Keratinocyte (primary cell): ENCODE results near the gene SYNE2. TPM values are rescaled to one million over a fixed set of nuclear protein-coding genes. Genes with fewer than 3 reads are reported as not detected.

Source experiments
- DNase-seq: peaks from one replicate; pipeline ENCODE4 v3.0.0-alpha.2; 2011; ENCODE audit warnings: low read depth, missing footprints, low spot score
- FAIRE-seq: peaks from 2 replicates; lab custom pipeline; 2011; peaks lifted over from hg19 to GRCh38; lab: Jason Lieb, UNC
- H2AFZ ChIP-seq: 2 replicates; pipeline ENCODE4 v1.6.0; 2012; ENCODE audit warnings: low read length, control low read depth, inconsistent platforms; ENCODE audit not compliant: control insufficient read depth
- H3K27ac ChIP-seq: 2 replicates; pipeline ENCODE4 v1.5.1; 2011; ENCODE audit warnings: low read length; ENCODE audit not compliant: control insufficient read depth, insufficient read depth
- H3K27me3 ChIP-seq: 3 replicates; pipeline ENCODE4 v1.6.0; 2011; ENCODE audit warnings: low read length; ENCODE audit not compliant: control insufficient read depth, insufficient read depth; ENCODE audit errors: extremely low read depth
- H3K36me3 ChIP-seq, 2 experiments: 2 replicates in 1 of 2; 3 replicates in 1 of 2; pipeline ENCODE4 v1.5.1; 2011; ENCODE audit warnings: low read length in 2 of 2, mild to moderate bottlenecking in 1 of 2; ENCODE audit not compliant: control insufficient read depth in 2 of 2, insufficient read depth in 2 of 2; ENCODE audit errors: extremely low read depth in 1 of 2
- H3K4me1 ChIP-seq: 3 replicates; pipeline ENCODE4 v1.5.1; 2011; ENCODE audit warnings: low read length; ENCODE audit not compliant: control insufficient read depth, insufficient read depth; ENCODE audit errors: extremely low read depth
- H3K4me2 ChIP-seq: 3 replicates; pipeline ENCODE4 v1.6.0; 2011; ENCODE audit warnings: low read depth, low read length; ENCODE audit not compliant: control insufficient read depth, insufficient read depth; ENCODE audit errors: extremely low read depth
- H3K4me3 ChIP-seq, 3 experiments: fragments of 200-600 bp in 1 of 3; sonication (generic) in 1 of 3; 2 replicates in 2 of 3; 3 replicates in 1 of 3; pipeline ENCODE4 v1.5.1; 2011 to 2016; ENCODE audit warnings: low read length in 3 of 3, mild to moderate bottlenecking in 3 of 3, control low read depth in 2 of 3, inconsistent platforms in 1 of 3, low read depth in 1 of 3, mixed read lengths in 1 of 3, mixed run types in 1 of 3, moderate library complexity in 1 of 3; ENCODE audit not compliant: control insufficient read depth in 2 of 3, insufficient read depth in 2 of 3; ENCODE audit errors: extremely low read depth in 1 of 3
- H3K79me2 ChIP-seq: 2 replicates; pipeline ENCODE4 v1.6.0; 2012; ENCODE audit warnings: low read length; ENCODE audit not compliant: control insufficient read depth, insufficient read depth
- H3K9ac ChIP-seq: 3 replicates; pipeline ENCODE4 v1.6.0; 2011; ENCODE audit warnings: low read length; ENCODE audit not compliant: control insufficient read depth, insufficient read depth; ENCODE audit errors: extremely low read depth
- H3K9me1 ChIP-seq: 3 replicates; pipeline ENCODE4 v1.6.0; 2011; ENCODE audit warnings: low read length; ENCODE audit not compliant: control insufficient read depth, insufficient read depth; ENCODE audit errors: extremely low read depth
- H3K9me3 ChIP-seq: 2 replicates; pipeline ENCODE4 v1.5.1; 2012; ENCODE audit warnings: low read depth, low read length; ENCODE audit not compliant: control insufficient read depth
- H4K20me1 ChIP-seq: 3 replicates; pipeline ENCODE4 v1.6.0; 2011; ENCODE audit warnings: low read length; ENCODE audit not compliant: control insufficient read depth, insufficient read depth; ENCODE audit errors: extremely low read depth
- CTCF ChIP-seq, 3 experiments: IDR thresholded peaks in 1 of 3; conservative IDR thresholded peaks in 1 of 3; optimal IDR thresholded peaks in 1 of 3; 2 replicates in 2 of 3; 3 replicates in 1 of 3; pipeline versions ENCODE3 to v1.5.1; 2011; ENCODE audit warnings: low read length in 3 of 3, mild to moderate bottlenecking in 3 of 3, moderate library complexity in 2 of 3, control low read depth in 1 of 3, inconsistent platforms in 1 of 3; ENCODE audit not compliant: insufficient read depth in 2 of 3; ENCODE audit errors: extremely low read depth in 1 of 3
- EZH2 ChIP-seq: IDR thresholded peaks from one replicate; pipeline ENCODE4 v1.6.1; 2012; ENCODE audit warnings: inconsistent platforms, mild to moderate bottlenecking, low read length, moderate library complexity
- dilution Hi-C: fragments of 300-500 bp; cut with MboI; formaldehyde crosslinking; loops from one replicate; pipeline ENCODE4 v1.7.0; 2020; ENCODE audit warnings: low sequenced_read_pairs; ENCODE audit not compliant: extremely low pct_ligation_motif_present
- polyA plus RNA-seq, 5 experiments: library from polyadenylated mRNA; depleted of rRNA in 3 of 5; stranded (reverse) in 3 of 5; stranded (forward) in 1 of 5; unstranded in 1 of 5; fragments of >200 nt; gene quantifications; 1 replicate in 1 of 5; 2 replicates in 3 of 5; 3 replicates in 1 of 5; pipeline versions ENCODE4 v1.2.1 to v1.2.3, GENCODE V29; 2011 to 2012; ENCODE audit warnings: missing spikeins in 2 of 5, low read depth in 1 of 5, low replicate concordance in 1 of 5

Gene SYNE2
- polyA plus RNA-seq, 1 donor (not counting 4 experiments of a cell fraction or from before 2014, with no cell fraction given): 9.9 TPM

- Histone ChIP-seq H3K36me3 (peaks cover 0 to 2% of the 10 kb centered on the region in 2 experiments), H3K4me2 (no peak overlapping the region), H3K79me2 (no peaks in the 10 kb centered on the region), H3K9me1 (no peaks in the 10 kb centered on the region), H3K4me3 (no peak overlapping the region), H2AFZ (no peak overlapping the region), H3K27me3 (no peaks in the 10 kb centered on the region), H3K4me1 (peaks cover 18% of the 10 kb centered on the region), H4K20me1 (no peaks in the 10 kb centered on the region), H3K27ac (no peak overlapping the region), H3K9me3 (no peaks in the 10 kb centered on the region), H3K9ac (no peak overlapping the region)
- FAIRE-seq (no peak), DNase-seq (no peak)
- dilution Hi-C loops: no loop called here
- no peak for TF ChIP-seq CTCF (optimal IDR thresholded peaks at IDR 0.05 in 1 of 3, IDR thresholded peaks at IDR 0.05 in 1 of 3, conservative IDR thresholded peaks at IDR 0.05 in 1 of 3; ENCODE audit: extremely low read depth in 1 of 3, insufficient read depth in 2 of 3, low read length in 3 of 3)
- no peak for TF ChIP-seq EZH2
Observed at GRCh38 chr14:63995285-63995684, 142.5 kb downstream of the SYNE2 start.

DNA sequence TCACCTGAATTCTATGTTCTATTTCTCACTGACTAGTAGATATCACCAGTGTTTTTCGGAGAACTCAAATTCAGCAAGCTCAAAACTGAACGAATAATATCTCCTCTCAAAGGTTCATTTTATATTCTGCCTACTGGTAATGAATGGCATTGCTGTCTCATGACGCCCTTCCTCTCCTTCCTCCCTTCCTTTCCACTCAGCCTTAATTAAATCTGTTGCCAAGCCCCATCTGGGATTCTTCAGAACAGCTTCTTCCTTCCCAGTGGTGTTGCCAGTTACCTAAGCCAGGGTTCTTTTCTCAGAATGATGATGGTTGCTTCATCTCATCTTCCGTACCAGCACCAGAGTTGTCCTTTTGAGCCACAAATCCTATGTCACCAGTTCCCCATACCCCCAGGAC is 143.2 kb downstream of the SYNE2 start:
- FAIRE-seq (no peak), DNase-seq (no peak)
- H3K79me2 ChIP-seq: no peaks in the 10 kb centered on the region
- H3K27ac ChIP-seq: no peak overlapping the region
- H3K4me1 ChIP-seq: peaks cover 18% of the 10 kb centered on the region
- peaks cover 0 to 2% of the 10 kb centered on the region in 2 experiments for H3K36me3 ChIP-seq
- H3K27me3 ChIP-seq: no peaks in the 10 kb centered on the region
- H3K4me3 ChIP-seq: no peak overlapping the region
- H3K4me2 ChIP-seq: no peak overlapping the region
- no peak for TF ChIP-seq CTCF (optimal IDR thresholded peaks at IDR 0.05 in 1 of 3, IDR thresholded peaks at IDR 0.05 in 1 of 3, conservative IDR thresholded peaks at IDR 0.05 in 1 of 3; ENCODE audit: extremely low read depth in 1 of 3, insufficient read depth in 2 of 3, low read length in 3 of 3)
- TF ChIP-seq EZH2: no peak
- H3K9ac ChIP-seq: no peak overlapping the region
- H3K9me1 ChIP-seq: no peaks in the 10 kb centered on the region
- H4K20me1 ChIP-seq: no peaks in the 10 kb centered on the region
- no peaks in the 10 kb centered on the region for H3K9me3 ChIP-seq
- H2AFZ ChIP-seq: no peak overlapping the region
- dilution Hi-C loops: no loop called here
